K562 (cell line): ENCODE data around the gene SH3PXD2B. TPM values are rescaled to one million over a fixed set of nuclear protein-coding genes. Genes with fewer than 3 reads are reported as not detected.

Experiments used
- ATAC-seq: fragments of 200-7000 bp; cut with Tn5 transposase; 3 replicates; pipeline ENCODE4 v1.9.1; 2020; ENCODE audit warnings: moderate library complexity
- BruUV-seq: library from RNA; stranded (reverse); fragments of 400-500 nt; replicated peaks from 2 replicates; lab custom pipeline; 2021; lab: Mats Ljungman, UMichigan
- CTCF ChIA-PET: fragments of 300-600 bp; formaldehyde crosslinking; extraction: SDS; loops from one replicate; lab custom pipeline; 2021; ENCODE audit warnings: low intra/inter-chr PET ratio; lab: Yijun Ruan, JAX
- POLR2A ChIA-PET: fragments of 300-600, 350-650 bp; sonication (Branson Sonifier 250); formaldehyde crosslinking; extraction: SDS; loops from one replicate; lab custom pipeline; 2021; ENCODE audit warnings: antibody characterized with exemption, inconsistent platforms; lab: Yijun Ruan, JAX
- DNase-seq, 4 experiments: peaks; one replicate each; pipeline versions ENCODE4 v3.0.0 to v3.0.0-alpha.2; 2011 to 2018; ENCODE audit warnings: low spot score in 3 of 4, mixed read lengths in 3 of 4; ENCODE audit errors: extremely low read depth in 1 of 4
- FAIRE-seq: peaks from 2 replicates; lab custom pipeline; 2011; peaks lifted over from hg19 to GRCh38; lab: Jason Lieb, UNC
- H2AFZ ChIP-seq: 2 replicates; pipeline ENCODE4 v1.6.0; 2011; ENCODE audit warnings: low read depth, low read length, control low read depth, inconsistent platforms
- H3K27ac ChIP-seq: fragments of 200-600 bp; 3 replicates; pipeline ENCODE4 v1.8.0; 2011; ENCODE audit warnings: low read depth, mild to moderate bottlenecking, control low read depth, inconsistent platforms, low read length, moderate library complexity, mixed read lengths; ENCODE audit errors: extremely low read depth
- H3K27me3 ChIP-seq, 2 experiments: fragments of 300-600 bp in 1 of 2; 2 replicates in 1 of 2; 3 replicates in 1 of 2; pipeline versions ENCODE4 v1.6.0 to v1.8.0; 2011; ENCODE audit warnings: inconsistent platforms in 2 of 2, low read length in 2 of 2, mild to moderate bottlenecking in 1 of 2, mixed read lengths in 1 of 2, moderate library complexity in 1 of 2; ENCODE audit not compliant: control insufficient read depth in 2 of 2, insufficient read depth in 2 of 2
- H3K36me3 ChIP-seq: fragments of 300-600 bp; 3 replicates; pipeline ENCODE4 v1.8.0; 2011; ENCODE audit warnings: mild to moderate bottlenecking, low read length, inconsistent platforms; ENCODE audit not compliant: control insufficient read depth, insufficient read depth
- H3K4me1 ChIP-seq, 2 experiments: fragments of 200-600 bp in 1 of 2; replicated peaks in 1 of 2; 2 replicates in 1 of 2; 3 replicates in 1 of 2; pipeline versions ENCODE4 v1.5.1 to v1.8.0; 2011; ENCODE audit warnings: inconsistent platforms in 2 of 2, low read length in 2 of 2, mild to moderate bottlenecking in 1 of 2, mixed read lengths in 1 of 2, moderate library complexity in 1 of 2; ENCODE audit not compliant: control insufficient read depth in 2 of 2, insufficient read depth in 2 of 2
- H3K4me2 ChIP-seq: 2 replicates; pipeline ENCODE4 v1.6.1; 2011; ENCODE audit warnings: low read length, control low read depth, inconsistent platforms, mixed read lengths; ENCODE audit not compliant: insufficient read depth
- H3K4me3 ChIP-seq: fragments of 200-600 bp; sonication (generic), shearing (Covaris generic); 2 replicates; pipeline ENCODE4 v1.5.1; 2016; ENCODE audit warnings: control low read depth, inconsistent platforms
- H3K79me2 ChIP-seq: fragments of 200-600 bp; 3 replicates; pipeline ENCODE4 v1.8.0; 2011; ENCODE audit warnings: low read length, inconsistent platforms; ENCODE audit not compliant: control insufficient read depth, insufficient read depth
- H3K9ac ChIP-seq, 2 experiments: 2 replicates each; pipeline versions ENCODE4 v1.6.0 to v1.6.1; 2011; ENCODE audit warnings: low read depth in 2 of 2, low read length in 2 of 2, control low read depth in 1 of 2, inconsistent platforms in 1 of 2, mild to moderate bottlenecking in 1 of 2, mixed read lengths in 1 of 2; ENCODE audit not compliant: insufficient read depth in 1 of 2
- H3K9me1 ChIP-seq: one replicate; pipeline ENCODE4 v1.6.0; 2011; ENCODE audit warnings: inconsistent platforms, mild to moderate bottlenecking, low read length, moderate library complexity; ENCODE audit not compliant: control insufficient read depth, insufficient read depth
- H3K9me3 ChIP-seq: replicated peaks from 2 replicates; pipeline ENCODE4 v1.5.1; 2011; ENCODE audit warnings: low read depth, low read length, inconsistent platforms; ENCODE audit not compliant: control insufficient read depth, insufficient read depth
- H4K20me1 ChIP-seq: replicated peaks from 2 replicates; pipeline ENCODE4 v1.6.1; 2011; ENCODE audit warnings: low read length, inconsistent platforms, mixed read lengths; ENCODE audit not compliant: control insufficient read depth, insufficient read depth
- ARID1B ChIP-seq: fragments of 450-650 bp; IDR thresholded peaks from 2 replicates; pipeline ENCODE4 v1.6.1; 2016; ENCODE audit warnings: antibody characterized with exemption, mild to moderate bottlenecking, inconsistent platforms
- BRCA1 ChIP-seq, 2 experiments: fragments of 450-650 bp in 1 of 2; sonication (generic) in 1 of 2; formaldehyde crosslinking in 1 of 2; IDR thresholded peaks; 2 replicates each; pipeline versions ENCODE4 v1.5.0 to v1.6.1; 2017 to 2020; ENCODE audit warnings: mild to moderate bottlenecking in 1 of 2, missing genetic modification reagents in 1 of 2
- BRF1 ChIP-seq: IDR thresholded peaks from 3 replicates; pipeline ENCODE4 v1.6.1; 2011; ENCODE audit warnings: borderline replicate concordance, mild to moderate bottlenecking; ENCODE audit not compliant: insufficient read length; ENCODE audit errors: extremely low read depth
- ERF ChIP-seq: fragments of 450-650 bp; formaldehyde crosslinking; IDR thresholded peaks from 2 replicates; pipeline ENCODE4 v1.4.0; 2020; ENCODE audit warnings: mild to moderate bottlenecking, mixed read lengths
- MBD2 ChIP-seq: sonication (generic); IDR thresholded peaks from 2 replicates; pipeline ENCODE4 v1.6.1; 2016; ENCODE audit warnings: low read depth, borderline replicate concordance
- TBP ChIP-seq: optimal IDR thresholded peaks from 2 replicates; pipeline ENCODE3; 2011; ENCODE audit warnings: low read depth, low read length, improper control_type of control experiment
- TCF7L2 ChIP-seq: fragments of 150-350 bp; IDR thresholded peaks from 2 replicates; pipeline ENCODE4 v1.6.1; 2016; ENCODE audit warnings: low read depth, mild to moderate bottlenecking, low read length, moderate library complexity
- UBTF ChIP-seq, 2 experiments: IDR thresholded peaks; 2 replicates each; pipeline ENCODE4 v1.6.1; 2012; ENCODE audit warnings: improper control_type of control experiment in 2 of 2, low read depth in 2 of 2, low read length in 2 of 2, borderline replicate concordance in 1 of 2
- ZNF121 ChIP-seq: sonication (generic); formaldehyde crosslinking; conservative IDR thresholded peaks from 2 replicates; pipeline ENCODE4 v1.8.0; 2022; ENCODE audit warnings: missing genetic modification reagents
- ZNF124 ChIP-seq: sonication (generic); formaldehyde crosslinking; IDR thresholded peaks from 2 replicates; pipeline ENCODE4 v1.8.1; 2022; ENCODE audit warnings: missing genetic modification reagents
- ZNF347 ChIP-seq: fragments of 450-650 bp; formaldehyde crosslinking; IDR thresholded peaks from 2 replicates; pipeline ENCODE4 v1.4.0; 2020; ENCODE audit warnings: low read depth, mild to moderate bottlenecking, moderate library complexity
- WGBS: fragments of 100-300 bp; shearing (Covaris generic); methylation state at CpG from one replicate; pipeline ENCODE4 v1.1.6; 2016; ENCODE audit warnings: low coverage, mixed read lengths; ENCODE audit not compliant: insufficient coverage; ENCODE audit errors: missing lambda C conversion rate; 5-methylcytosine and 5-hydroxymethylcytosine counted together
- in situ Hi-C: fragments of 300-500 bp; cut with MboI; formaldehyde crosslinking; loops from 4 replicates; pipeline ENCODE4 v1.15.0; 2018; ENCODE audit warnings: inconsistent platforms, mixed read lengths
- intact Hi-C: fragments of 100-400 bp; cut with micrococcal nuclease; formaldehyde crosslinking; loops from 2 replicates; pipeline ENCODE4 v1.14.2; 2022
- polyA plus RNA-seq, 8 experiments: library from polyadenylated mRNA; depleted of rRNA in 4 of 8; stranded (reverse) in 5 of 8; unstranded in 3 of 8; fragments of >200 nt; fragmentation: Nextera tagmentation in 2 of 8; fragmentation: Illumina TruSeq in 1 of 8; extraction: Ambion mirVana in 2 of 8; extraction: Trizol in 1 of 8; gene quantifications; 2 replicates each; pipeline versions ENCODE4 v1.2.1 to v1.2.3, GENCODE V29; 2011 to 2014; ENCODE audit warnings: inconsistent platforms in 1 of 8, missing spikeins in 1 of 8
- total RNA-seq, 7 experiments: library from RNA; depleted of rRNA in 6 of 7; stranded (reverse); fragments of >200 nt in 6 of 7; fragmentation: Illumina TruSeq in 2 of 7; extraction: Trizol in 2 of 7; gene quantifications; 2 replicates each; pipeline versions ENCODE4 v1.2.1 to v1.2.3, GENCODE V29; 2011 to 2021; ENCODE audit warnings: low replicate concordance in 1 of 7
- TF ChIP-seq, protein P1 (sequence below): fragments of 250-450 bp; sonication (Bioruptor Pico); IDR thresholded peaks from 2 replicates; pipeline ENCODE4 v1.8.0; 2021; ENCODE audit warnings: mild to moderate bottlenecking, moderate library complexity
- TF ChIP-seq, protein P2 (sequence below), 3 experiments: IDR thresholded peaks in 2 of 3; conservative IDR thresholded peaks in 1 of 3; 2 replicates each; pipeline ENCODE4 v1.5.1; 2011 to 2012; ENCODE audit warnings: low read length in 3 of 3, mild to moderate bottlenecking in 3 of 3, control low read depth in 2 of 3, improper control_type of control experiment in 1 of 3, inconsistent platforms in 1 of 3, low read depth in 1 of 3, mixed read lengths in 1 of 3, moderate library complexity in 1 of 3; ENCODE audit not compliant: insufficient read depth in 2 of 3

SH3PXD2B gene
- total and polyA plus RNA-seq, 9 of the 15 experiments (the other 6 are each of a cell fraction or from before 2014, with no cell fraction given) = 0.04 to 0.66 (median 0.19) TPM

DNA sequence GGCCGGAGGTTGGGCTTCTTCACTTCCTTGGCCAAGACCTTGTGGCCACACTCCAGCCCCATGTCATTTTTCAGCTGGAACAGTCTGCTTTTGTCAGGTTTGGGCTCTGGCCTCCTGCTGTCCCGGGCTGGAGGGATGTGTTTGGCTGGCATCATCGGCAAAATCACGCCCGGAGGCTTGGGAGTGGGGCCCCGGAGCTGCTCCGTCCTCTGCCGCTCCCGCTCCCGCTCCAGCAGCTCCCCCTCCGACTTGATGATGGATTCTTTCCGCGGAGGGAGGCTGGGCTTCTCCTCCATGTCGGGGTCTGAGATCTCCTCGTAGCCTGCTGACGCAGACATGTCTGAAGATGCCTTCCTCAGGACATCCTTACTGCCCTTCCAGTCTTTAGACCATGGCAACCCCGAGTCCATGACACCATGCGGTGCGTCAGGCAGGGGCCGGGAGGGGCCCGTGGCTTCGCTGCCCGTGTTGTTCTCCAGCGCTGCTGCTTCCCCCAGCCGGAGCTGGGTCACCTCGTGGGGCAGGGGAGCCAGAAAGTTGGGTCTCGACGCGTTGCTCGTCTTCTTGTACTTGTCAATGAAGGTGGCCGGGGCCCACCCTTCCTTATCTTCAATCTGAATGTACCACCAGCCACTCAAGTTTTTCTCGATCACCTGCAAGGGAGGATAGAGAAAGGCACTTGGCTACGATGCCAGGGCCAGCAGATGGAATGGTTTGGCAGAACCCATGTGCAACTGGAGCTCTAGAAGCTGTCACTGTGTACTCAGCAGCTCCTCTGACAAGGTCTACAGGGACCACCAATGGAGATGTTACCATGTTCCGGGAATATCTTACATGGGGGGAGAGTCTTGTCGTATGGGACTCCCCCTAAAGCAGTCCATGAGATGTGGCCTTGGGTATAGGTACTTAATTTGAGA lies 114.8 kb downstream of the SH3PXD2B start:
- Histone ChIP-seq H3K9me1 (no peaks in the 10 kb centered on the region), H3K79me2 (no peaks in the 10 kb centered on the region), H3K36me3 (no peaks in the 10 kb centered on the region), H2AFZ (no peak overlapping the region), H3K27me3 (peaks cover 26 to 82% of the 10 kb centered on the region in 2 experiments; a peak in 3 of 5 replicates), H3K9ac (no peak overlapping the region), H3K4me2 (no peak overlapping the region), H4K20me1 (no peaks in the 10 kb centered on the region), H3K4me1 (no peaks in the 10 kb centered on the region), H3K4me3 (no peak overlapping the region), H3K27ac (no peak overlapping the region), H3K9me3 (no peaks in the 10 kb centered on the region)
- intact Hi-C loops (no loop called here), in situ Hi-C loops (no loop called here)
- ATAC-seq (no peak), FAIRE-seq (no peak), DNase-seq (no peak)
- WGBS = 3% methylated on average over 30 of the region's 35 CpGs
- no TSS peak for BruUV-seq
- POLR2A ChIA-PET = interaction anchor here (0.6 to 1.1 kb wide), 2 partner anchors 11 to 17 kb away, joined by 3 read pairs; no protein-coding TSS in a partner anchor
- CTCF ChIA-PET = no interaction called here
- no peak for TF ChIP-seq ZNF124 (CRISPR knock-in tag)
- TF ChIP-seq BRF1 = no peak
- TF ChIP-seq MBD2 = no peak
- TF ChIP-seq, protein P1, sequence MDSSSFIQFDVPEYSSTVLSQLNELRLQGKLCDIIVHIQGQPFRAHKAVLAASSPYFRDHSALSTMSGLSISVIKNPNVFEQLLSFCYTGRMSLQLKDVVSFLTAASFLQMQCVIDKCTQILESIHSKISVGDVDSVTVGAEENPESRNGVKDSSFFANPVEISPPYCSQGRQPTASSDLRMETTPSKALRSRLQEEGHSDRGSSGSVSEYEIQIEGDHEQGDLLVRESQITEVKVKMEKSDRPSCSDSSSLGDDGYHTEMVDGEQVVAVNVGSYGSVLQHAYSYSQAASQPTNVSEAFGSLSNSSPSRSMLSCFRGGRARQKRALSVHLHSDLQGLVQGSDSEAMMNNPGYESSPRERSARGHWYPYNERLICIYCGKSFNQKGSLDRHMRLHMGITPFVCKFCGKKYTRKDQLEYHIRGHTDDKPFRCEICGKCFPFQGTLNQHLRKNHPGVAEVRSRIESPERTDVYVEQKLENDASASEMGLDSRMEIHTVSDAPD (CRISPR knock-in tag) = no peak
- no peak for TF ChIP-seq UBTF (IDR thresholded peaks at IDR 0.05; ENCODE audit: borderline replicate concordance in 1 of 2, low read depth in 2 of 2, low read length in 2 of 2)
- TF ChIP-seq, protein P2, sequence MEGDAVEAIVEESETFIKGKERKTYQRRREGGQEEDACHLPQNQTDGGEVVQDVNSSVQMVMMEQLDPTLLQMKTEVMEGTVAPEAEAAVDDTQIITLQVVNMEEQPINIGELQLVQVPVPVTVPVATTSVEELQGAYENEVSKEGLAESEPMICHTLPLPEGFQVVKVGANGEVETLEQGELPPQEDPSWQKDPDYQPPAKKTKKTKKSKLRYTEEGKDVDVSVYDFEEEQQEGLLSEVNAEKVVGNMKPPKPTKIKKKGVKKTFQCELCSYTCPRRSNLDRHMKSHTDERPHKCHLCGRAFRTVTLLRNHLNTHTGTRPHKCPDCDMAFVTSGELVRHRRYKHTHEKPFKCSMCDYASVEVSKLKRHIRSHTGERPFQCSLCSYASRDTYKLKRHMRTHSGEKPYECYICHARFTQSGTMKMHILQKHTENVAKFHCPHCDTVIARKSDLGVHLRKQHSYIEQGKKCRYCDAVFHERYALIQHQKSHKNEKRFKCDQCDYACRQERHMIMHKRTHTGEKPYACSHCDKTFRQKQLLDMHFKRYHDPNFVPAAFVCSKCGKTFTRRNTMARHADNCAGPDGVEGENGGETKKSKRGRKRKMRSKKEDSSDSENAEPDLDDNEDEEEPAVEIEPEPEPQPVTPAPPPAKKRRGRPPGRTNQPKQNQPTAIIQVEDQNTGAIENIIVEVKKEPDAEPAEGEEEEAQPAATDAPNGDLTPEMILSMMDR (IDR thresholded peaks at IDR 0.05 in 2 of 3, conservative IDR thresholded peaks at IDR 0.05 in 1 of 3; ENCODE audit: insufficient read depth in 2 of 3, low read depth in 1 of 3, low read length in 3 of 3) = no peak
- no peak for TF ChIP-seq TBP
- TF ChIP-seq BRCA1 (IDR thresholded peaks at IDR 0.05) = no peak
- no peak for TF ChIP-seq BRCA1 (CRISPR knock-in tag; IDR thresholded peaks at IDR 0.05)
- no peak for TF ChIP-seq TCF7L2
- no peak for TF ChIP-seq ARID1B
- TF ChIP-seq ZNF121 (CRISPR knock-in tag) = no peak
- no peak for TF ChIP-seq ZNF347
- no peak for TF ChIP-seq ERF (CRISPR knock-in tag)
